ENCODE results near the gene LILRB1. TPM values are rescaled to one million over a fixed set of nuclear protein-coding genes. Genes with fewer than 3 reads are reported as not detected.
A peak's percentile ranks its signal among the peaks of the same experiment; 100 is the strongest.

Gene LILRB1
- total and polyA plus RNA-seq, 9 of the 15 experiments (the other 6 are each of a cell fraction or from before 2014, with no cell fraction given) = not detected

DNA sequence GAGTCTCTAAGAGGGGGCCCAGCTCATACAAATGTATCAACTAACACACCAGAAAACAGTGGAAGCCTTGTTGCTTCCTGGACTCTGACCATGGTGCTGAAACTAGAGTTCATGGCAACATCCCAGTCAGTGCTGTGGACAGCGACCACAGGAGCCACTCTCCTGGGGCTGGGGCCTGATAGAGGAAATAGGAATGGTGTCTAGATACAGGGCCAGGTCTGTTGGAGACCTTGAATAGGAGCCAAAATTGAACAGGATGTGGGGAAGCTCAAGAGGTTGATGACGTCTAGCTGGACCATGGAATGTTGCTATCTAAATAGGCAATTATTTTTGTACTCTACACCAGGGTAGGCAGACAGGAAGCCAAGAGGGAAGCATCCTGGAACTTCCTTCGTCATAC, 54.2 kb downstream of the LILRB1 start (continued):
- TF ChIP-seq, protein P1, sequence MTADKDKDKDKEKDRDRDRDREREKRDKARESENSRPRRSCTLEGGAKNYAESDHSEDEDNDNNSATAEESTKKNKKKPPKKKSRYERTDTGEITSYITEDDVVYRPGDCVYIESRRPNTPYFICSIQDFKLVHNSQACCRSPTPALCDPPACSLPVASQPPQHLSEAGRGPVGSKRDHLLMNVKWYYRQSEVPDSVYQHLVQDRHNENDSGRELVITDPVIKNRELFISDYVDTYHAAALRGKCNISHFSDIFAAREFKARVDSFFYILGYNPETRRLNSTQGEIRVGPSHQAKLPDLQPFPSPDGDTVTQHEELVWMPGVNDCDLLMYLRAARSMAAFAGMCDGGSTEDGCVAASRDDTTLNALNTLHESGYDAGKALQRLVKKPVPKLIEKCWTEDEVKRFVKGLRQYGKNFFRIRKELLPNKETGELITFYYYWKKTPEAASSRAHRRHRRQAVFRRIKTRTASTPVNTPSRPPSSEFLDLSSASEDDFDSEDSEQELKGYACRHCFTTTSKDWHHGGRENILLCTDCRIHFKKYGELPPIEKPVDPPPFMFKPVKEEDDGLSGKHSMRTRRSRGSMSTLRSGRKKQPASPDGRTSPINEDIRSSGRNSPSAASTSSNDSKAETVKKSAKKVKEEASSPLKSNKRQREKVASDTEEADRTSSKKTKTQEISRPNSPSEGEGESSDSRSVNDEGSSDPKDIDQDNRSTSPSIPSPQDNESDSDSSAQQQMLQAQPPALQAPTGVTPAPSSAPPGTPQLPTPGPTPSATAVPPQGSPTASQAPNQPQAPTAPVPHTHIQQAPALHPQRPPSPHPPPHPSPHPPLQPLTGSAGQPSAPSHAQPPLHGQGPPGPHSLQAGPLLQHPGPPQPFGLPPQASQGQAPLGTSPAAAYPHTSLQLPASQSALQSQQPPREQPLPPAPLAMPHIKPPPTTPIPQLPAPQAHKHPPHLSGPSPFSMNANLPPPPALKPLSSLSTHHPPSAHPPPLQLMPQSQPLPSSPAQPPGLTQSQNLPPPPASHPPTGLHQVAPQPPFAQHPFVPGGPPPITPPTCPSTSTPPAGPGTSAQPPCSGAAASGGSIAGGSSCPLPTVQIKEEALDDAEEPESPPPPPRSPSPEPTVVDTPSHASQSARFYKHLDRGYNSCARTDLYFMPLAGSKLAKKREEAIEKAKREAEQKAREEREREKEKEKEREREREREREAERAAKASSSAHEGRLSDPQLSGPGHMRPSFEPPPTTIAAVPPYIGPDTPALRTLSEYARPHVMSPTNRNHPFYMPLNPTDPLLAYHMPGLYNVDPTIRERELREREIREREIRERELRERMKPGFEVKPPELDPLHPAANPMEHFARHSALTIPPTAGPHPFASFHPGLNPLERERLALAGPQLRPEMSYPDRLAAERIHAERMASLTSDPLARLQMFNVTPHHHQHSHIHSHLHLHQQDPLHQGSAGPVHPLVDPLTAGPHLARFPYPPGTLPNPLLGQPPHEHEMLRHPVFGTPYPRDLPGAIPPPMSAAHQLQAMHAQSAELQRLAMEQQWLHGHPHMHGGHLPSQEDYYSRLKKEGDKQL (CRISPR knock-in tag; IDR thresholded peaks at IDR 0.05; ENCODE audit: borderline replicate concordance) = peak; percentile 86; the same call in 1 of the 2 replicates
- peak; percentile 94 for TF ChIP-seq ZNF232 (CRISPR knock-in tag; IDR thresholded peaks at IDR 0.05)
- no peak for TF ChIP-seq ZNF57 (CRISPR knock-in tag; IDR thresholded peaks at IDR 0.05)
- TF ChIP-seq, protein P2, sequence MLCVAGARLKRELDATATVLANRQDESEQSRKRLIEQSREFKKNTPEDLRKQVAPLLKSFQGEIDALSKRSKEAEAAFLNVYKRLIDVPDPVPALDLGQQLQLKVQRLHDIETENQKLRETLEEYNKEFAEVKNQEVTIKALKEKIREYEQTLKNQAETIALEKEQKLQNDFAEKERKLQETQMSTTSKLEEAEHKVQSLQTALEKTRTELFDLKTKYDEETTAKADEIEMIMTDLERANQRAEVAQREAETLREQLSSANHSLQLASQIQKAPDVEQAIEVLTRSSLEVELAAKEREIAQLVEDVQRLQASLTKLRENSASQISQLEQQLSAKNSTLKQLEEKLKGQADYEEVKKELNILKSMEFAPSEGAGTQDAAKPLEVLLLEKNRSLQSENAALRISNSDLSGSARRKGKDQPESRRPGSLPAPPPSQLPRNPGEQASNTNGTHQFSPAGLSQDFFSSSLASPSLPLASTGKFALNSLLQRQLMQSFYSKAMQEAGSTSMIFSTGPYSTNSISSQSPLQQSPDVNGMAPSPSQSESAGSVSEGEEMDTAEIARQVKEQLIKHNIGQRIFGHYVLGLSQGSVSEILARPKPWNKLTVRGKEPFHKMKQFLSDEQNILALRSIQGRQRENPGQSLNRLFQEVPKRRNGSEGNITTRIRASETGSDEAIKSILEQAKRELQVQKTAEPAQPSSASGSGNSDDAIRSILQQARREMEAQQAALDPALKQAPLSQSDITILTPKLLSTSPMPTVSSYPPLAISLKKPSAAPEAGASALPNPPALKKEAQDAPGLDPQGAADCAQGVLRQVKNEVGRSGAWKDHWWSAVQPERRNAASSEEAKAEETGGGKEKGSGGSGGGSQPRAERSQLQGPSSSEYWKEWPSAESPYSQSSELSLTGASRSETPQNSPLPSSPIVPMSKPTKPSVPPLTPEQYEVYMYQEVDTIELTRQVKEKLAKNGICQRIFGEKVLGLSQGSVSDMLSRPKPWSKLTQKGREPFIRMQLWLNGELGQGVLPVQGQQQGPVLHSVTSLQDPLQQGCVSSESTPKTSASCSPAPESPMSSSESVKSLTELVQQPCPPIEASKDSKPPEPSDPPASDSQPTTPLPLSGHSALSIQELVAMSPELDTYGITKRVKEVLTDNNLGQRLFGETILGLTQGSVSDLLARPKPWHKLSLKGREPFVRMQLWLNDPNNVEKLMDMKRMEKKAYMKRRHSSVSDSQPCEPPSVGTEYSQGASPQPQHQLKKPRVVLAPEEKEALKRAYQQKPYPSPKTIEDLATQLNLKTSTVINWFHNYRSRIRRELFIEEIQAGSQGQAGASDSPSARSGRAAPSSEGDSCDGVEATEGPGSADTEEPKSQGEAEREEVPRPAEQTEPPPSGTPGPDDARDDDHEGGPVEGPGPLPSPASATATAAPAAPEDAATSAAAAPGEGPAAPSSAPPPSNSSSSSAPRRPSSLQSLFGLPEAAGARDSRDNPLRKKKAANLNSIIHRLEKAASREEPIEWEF (CRISPR knock-in tag; IDR thresholded peaks at IDR 0.05) = no peak
- TF ChIP-seq PTRF (tag; IDR thresholded peaks at IDR 0.05) = no peak; the same call in 1 of the 2 replicates
- no peak for TF ChIP-seq PHB2 (IDR thresholded peaks at IDR 0.05; ENCODE audit: low read depth)
- no peak for TF ChIP-seq NRF1 (conservative IDR thresholded peaks at IDR 0.05 in 1 of 2, IDR thresholded peaks at IDR 0.05 in 1 of 2)
- TF ChIP-seq, protein P3, sequence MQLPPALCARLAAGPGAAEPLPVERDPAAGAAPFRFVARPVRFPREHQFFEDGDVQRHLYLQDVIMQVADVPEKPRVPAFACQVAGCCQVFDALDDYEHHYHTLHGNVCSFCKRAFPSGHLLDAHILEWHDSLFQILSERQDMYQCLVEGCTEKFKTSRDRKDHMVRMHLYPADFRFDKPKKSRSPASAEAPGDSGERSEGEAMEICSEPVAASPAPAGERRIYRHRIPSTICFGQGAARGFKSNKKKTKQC (CRISPR knock-in tag; IDR thresholded peaks at IDR 0.05) = peak; percentile 98
- TF ChIP-seq, protein P4, sequence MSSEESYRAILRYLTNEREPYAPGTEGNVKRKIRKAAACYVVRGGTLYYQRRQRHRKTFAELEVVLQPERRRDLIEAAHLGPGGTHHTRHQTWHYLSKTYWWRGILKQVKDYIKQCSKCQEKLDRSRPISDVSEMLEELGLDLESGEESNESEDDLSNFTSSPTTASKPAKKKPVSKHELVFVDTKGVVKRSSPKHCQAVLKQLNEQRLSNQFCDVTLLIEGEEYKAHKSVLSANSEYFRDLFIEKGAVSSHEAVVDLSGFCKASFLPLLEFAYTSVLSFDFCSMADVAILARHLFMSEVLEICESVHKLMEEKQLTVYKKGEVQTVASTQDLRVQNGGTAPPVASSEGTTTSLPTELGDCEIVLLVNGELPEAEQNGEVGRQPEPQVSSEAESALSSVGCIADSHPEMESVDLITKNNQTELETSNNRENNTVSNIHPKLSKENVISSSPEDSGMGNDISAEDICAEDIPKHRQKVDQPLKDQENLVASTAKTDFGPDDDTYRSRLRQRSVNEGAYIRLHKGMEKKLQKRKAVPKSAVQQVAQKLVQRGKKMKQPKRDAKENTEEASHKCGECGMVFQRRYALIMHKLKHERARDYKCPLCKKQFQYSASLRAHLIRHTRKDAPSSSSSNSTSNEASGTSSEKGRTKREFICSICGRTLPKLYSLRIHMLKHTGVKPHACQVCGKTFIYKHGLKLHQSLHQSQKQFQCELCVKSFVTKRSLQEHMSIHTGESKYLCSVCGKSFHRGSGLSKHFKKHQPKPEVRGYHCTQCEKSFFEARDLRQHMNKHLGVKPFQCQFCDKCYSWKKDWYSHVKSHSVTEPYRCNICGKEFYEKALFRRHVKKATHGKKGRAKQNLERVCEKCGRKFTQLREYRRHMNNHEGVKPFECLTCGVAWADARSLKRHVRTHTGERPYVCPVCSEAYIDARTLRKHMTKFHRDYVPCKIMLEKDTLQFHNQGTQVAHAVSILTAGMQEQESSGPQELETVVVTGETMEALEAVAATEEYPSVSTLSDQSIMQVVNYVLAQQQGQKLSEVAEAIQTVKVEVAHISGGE (CRISPR knock-in tag; IDR thresholded peaks at IDR 0.05) = peak in 1 of 3 experiments; percentile 69; a peak in 1 of 6 replicates
- TF ChIP-seq, protein P5, sequence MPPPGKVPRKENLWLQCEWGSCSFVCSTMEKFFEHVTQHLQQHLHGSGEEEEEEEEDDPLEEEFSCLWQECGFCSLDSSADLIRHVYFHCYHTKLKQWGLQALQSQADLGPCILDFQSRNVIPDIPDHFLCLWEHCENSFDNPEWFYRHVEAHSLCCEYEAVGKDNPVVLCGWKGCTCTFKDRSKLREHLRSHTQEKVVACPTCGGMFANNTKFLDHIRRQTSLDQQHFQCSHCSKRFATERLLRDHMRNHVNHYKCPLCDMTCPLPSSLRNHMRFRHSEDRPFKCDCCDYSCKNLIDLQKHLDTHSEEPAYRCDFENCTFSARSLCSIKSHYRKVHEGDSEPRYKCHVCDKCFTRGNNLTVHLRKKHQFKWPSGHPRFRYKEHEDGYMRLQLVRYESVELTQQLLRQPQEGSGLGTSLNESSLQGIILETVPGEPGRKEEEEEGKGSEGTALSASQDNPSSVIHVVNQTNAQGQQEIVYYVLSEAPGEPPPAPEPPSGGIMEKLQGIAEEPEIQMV (tag; conservative IDR thresholded peaks at IDR 0.05; ENCODE audit: low read depth) = peak; percentile 59; the same call in 1 of the 2 replicates
